Endothelial cell (in vitro differentiated cells): ENCODE results near the gene AMDHD2. TPM values are rescaled to one million over a fixed set of nuclear protein-coding genes. Genes with fewer than 3 reads are reported as not detected.

Experiments
- DNase-seq: peaks from one replicate; pipeline ENCODE4 v3.0.0; 2021; ENCODE audit warnings: low spot score
- H3K27ac Mint-ChIP-seq: one replicate; pipeline ENCODE4 v1.8.0; 2021; ENCODE audit warnings: mixed read lengths, inconsistent platforms; ENCODE audit not compliant: unreplicated experiment
- H3K27me3 Mint-ChIP-seq: one replicate; pipeline ENCODE4 v1.8.0; 2021; ENCODE audit warnings: mild to moderate bottlenecking, moderate library complexity, mixed read lengths, inconsistent platforms; ENCODE audit not compliant: unreplicated experiment
- H3K36me3 Mint-ChIP-seq: one replicate; pipeline ENCODE4 v1.8.0; 2021; ENCODE audit warnings: mild to moderate bottlenecking, low read depth, mixed read lengths, inconsistent platforms; ENCODE audit not compliant: unreplicated experiment
- H3K4me1 Mint-ChIP-seq: one replicate; pipeline ENCODE4 v1.8.0; 2021; ENCODE audit warnings: mild to moderate bottlenecking, mixed read lengths, inconsistent platforms; ENCODE audit not compliant: unreplicated experiment
- H3K4me3 Mint-ChIP-seq: one replicate; pipeline ENCODE4 v1.8.0; 2021; ENCODE audit warnings: mild to moderate bottlenecking, mixed read lengths, inconsistent platforms; ENCODE audit not compliant: unreplicated experiment
- H3K9me3 Mint-ChIP-seq: one replicate; pipeline ENCODE4 v1.8.0; 2021; ENCODE audit warnings: mixed read lengths, inconsistent platforms; ENCODE audit not compliant: unreplicated experiment
- long read RNA-seq: library from polyadenylated mRNA; unstranded; transcript quantifications from one replicate; pipeline ENCODE4 v2.0.0, GENCODE V29; 2020; ENCODE audit not compliant: unreplicated experiment
- total RNA-seq: library from RNA; stranded (reverse); fragmentation: NEBNext Ultra II Directional; extraction: Animal tissue kit (Norgen Biotek cat#: 25700); gene quantifications from one replicate; pipeline ENCODE4 v1.2.1, GENCODE V29; 2021; ENCODE audit not compliant: unreplicated experiment
- TF ChIP-seq, protein P1 (sequence below): fragments of 200-600 bp; sonication (generic); IDR thresholded peaks from one replicate; pipeline ENCODE4 v1.5.0; 2021; ENCODE audit warnings: antibody characterized with exemption; ENCODE audit not compliant: unreplicated experiment

AMDHD2 gene, protein sequence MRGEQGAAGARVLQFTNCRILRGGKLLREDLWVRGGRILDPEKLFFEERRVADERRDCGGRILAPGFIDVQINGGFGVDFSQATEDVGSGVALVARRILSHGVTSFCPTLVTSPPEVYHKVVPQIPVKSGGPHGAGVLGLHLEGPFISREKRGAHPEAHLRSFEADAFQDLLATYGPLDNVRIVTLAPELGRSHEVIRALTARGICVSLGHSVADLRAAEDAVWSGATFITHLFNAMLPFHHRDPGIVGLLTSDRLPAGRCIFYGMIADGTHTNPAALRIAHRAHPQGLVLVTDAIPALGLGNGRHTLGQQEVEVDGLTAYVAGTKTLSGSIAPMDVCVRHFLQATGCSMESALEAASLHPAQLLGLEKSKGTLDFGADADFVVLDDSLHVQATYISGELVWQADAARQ
- total RNA-seq: 53.3 TPM
- long read RNA-seq, transcript AMDHD2-201 (11 exons, 1,459 nt): major isoform, 19 of 36 reads
- long read RNA-seq, partial matches to known transcripts: 2 of 36 reads
- long read RNA-seq, other reads (novel, unspliced or antisense): 7 of 36 reads

DNA sequence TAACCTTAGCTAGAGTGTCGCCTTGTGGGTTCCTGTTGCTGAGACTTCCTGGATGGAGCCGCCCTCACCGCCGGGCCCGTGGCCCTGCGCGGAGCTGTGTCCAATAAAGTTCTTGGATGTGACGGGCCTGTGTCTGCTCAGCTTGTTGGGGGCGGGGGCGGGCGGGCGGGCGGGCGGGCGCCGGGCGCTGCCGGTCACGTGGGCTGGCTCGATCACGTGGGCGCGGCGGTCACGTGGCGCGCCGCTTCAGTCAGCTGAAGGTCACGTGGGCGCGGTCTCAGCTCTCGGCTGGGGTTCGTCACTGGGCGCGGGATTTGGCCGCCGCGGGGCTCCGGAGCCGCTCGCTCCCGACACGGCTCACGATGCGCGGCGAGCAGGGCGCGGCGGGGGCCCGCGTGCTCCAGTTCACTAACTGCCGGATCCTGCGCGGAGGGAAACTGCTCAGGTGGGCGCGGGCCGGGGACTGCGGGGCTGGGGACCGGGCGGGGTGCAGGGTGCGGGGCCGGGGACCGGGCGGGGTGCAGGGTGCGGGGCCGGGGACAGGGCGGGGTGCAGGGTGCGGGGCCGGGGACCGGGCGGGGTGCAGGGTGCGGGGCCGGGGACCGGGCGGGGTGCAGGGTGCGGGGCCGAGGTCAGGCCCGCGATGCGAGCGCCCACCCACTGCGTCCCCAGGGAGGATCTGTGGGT is at the start of gene AMDHD2:
AMDHD2 (plus strand) TSS at position 275 of the 687 bp plus-strand sequence; CDS start at position 363, 88 bp downstream.
- Mint-ChIP-seq H3K27ac (peak within 1 kb of the TSS; percentile 92), H3K36me3 (peaks cover 30% of the 10 kb centered on the region), H3K4me3 (peak within 1 kb of the TSS; percentile 89), H3K27me3 (peaks cover 30% of the 10 kb centered on the region), H3K4me1 (peaks cover 37% of the 10 kb centered on the region), H3K9me3 (no peaks in the 10 kb centered on the region)
- peak; percentile 91 for DNase-seq
- TF ChIP-seq, protein P1, sequence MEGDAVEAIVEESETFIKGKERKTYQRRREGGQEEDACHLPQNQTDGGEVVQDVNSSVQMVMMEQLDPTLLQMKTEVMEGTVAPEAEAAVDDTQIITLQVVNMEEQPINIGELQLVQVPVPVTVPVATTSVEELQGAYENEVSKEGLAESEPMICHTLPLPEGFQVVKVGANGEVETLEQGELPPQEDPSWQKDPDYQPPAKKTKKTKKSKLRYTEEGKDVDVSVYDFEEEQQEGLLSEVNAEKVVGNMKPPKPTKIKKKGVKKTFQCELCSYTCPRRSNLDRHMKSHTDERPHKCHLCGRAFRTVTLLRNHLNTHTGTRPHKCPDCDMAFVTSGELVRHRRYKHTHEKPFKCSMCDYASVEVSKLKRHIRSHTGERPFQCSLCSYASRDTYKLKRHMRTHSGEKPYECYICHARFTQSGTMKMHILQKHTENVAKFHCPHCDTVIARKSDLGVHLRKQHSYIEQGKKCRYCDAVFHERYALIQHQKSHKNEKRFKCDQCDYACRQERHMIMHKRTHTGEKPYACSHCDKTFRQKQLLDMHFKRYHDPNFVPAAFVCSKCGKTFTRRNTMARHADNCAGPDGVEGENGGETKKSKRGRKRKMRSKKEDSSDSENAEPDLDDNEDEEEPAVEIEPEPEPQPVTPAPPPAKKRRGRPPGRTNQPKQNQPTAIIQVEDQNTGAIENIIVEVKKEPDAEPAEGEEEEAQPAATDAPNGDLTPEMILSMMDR: no peak

DNA sequence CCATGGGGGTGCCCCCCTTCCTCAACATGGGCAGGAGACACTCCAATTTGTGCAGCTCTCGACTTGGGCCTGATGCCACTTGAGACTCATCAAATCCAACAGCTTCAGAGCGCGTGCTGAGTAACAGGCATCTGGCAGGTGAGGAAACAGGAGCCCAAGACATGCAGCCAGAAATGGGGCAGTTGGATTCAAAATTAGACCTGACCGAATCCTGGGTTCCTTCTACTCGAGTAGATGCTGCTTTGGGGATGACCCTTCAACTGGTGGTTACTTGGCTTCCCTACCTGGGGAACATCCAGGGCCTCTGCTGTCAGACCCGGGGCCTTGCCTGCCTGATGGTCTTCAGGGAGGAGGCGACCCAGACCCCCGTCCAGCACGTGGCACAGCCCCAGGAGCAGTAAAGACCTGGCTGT is 49.6 kb upstream of the AMDHD2 start:
- H3K4me1 Mint-ChIP-seq: peaks cover 4% of the 10 kb centered on the region

DNA sequence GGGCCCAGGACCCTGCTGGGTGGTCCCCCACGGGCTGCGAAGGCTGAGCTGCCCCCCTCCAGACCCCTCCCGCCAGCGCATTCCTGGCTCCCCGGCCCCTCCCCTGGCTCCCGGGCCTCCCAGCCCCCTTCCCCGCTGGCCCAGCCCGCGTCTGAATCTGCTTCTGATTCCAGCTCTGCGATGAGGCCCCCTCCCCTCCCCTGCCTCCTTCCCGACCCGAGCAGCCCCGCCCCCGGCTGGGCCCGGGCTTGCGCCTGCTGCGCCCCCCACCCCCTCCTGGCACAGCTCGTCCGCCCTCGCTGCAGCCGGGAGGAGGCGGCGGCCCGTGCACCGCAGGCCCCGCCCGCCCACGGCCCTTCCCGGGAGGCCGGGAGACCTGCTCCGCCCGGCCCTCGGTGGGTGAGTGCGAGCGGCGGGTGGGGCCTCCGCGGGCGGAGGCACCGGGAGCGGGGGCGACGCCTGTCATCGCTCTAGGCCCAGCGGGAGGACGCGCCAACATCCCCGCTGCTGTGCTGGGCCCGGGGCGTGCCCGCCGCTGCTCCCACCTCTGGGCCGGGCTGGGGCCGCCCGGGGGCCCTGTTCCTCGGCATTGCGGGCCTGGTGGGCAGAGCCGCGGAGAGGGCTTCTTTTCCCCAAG is 49.0 kb upstream of the AMDHD2 start, which contains the start of gene NTN3:
NTN3 (plus strand) TSS at position 282 of the 637 bp plus-strand sequence. CDS start 405 bp downstream, outside the sequence.
- Mint-ChIP-seq H3K27ac (no peak within 1 kb of the TSS), H3K27me3 (peaks cover 29% of the 10 kb centered on the region), H3K4me3 (no peak within 1 kb of the TSS), H3K9me3 (no peaks in the 10 kb centered on the region), H3K36me3 (no peaks in the 10 kb centered on the region), H3K4me1 (peaks cover 7% of the 10 kb centered on the region)
- TF ChIP-seq, protein P1: no peak
- peak; percentile 17 for DNase-seq

More for the DNA sequence above, 49.6 kb upstream of the AMDHD2 start:
- no peak overlapping the region for H3K27ac Mint-ChIP-seq
- TF ChIP-seq, protein P1: no peak
- H3K4me3 Mint-ChIP-seq: no peak overlapping the region
- H3K9me3 Mint-ChIP-seq: no peaks in the 10 kb centered on the region
- no peak for DNase-seq
- no peaks in the 10 kb centered on the region for H3K36me3 Mint-ChIP-seq
- peaks cover 24% of the 10 kb centered on the region for H3K27me3 Mint-ChIP-seq

DNA sequence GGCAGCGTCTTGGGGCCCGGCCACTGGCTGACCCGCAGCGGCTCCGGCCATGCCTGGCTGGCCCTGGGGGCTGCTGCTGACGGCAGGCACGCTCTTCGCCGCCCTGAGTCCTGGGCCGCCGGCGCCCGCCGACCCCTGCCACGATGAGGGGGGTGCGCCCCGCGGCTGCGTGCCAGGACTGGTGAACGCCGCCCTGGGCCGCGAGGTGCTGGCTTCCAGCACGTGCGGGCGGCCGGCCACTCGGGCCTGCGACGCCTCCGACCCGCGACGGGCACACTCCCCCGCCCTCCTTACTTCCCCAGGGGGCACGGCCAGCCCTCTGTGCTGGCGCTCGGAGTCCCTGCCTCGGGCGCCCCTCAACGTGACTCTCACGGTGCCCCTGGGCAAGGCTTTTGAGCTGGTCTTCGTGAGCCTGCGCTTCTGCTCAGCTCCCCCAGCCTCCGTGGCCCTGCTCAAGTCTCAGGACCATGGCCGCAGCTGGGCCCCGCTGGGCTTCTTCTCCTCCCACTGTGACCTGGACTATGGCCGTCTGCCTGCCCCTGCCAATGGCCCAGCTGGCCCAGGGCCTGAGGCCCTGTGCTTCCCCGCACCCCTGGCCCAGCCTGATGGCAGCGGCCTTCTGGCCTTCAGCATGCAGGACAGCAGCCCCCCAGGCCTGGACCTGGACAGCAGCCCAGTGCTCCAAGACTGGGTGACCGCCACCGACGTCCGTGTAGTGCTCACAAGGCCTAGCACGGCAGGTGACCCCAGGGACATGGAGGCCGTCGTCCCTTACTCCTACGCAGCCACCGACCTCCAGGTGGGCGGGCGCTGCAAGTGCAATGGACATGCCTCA is 48.3 kb upstream of the AMDHD2 start:
- H3K4me3 Mint-ChIP-seq: no peak overlapping the region
- no peak overlapping the region for H3K27ac Mint-ChIP-seq
- TF ChIP-seq, protein P1: no peak
- no peaks in the 10 kb centered on the region for H3K9me3 Mint-ChIP-seq
- H3K36me3 Mint-ChIP-seq: no peaks in the 10 kb centered on the region
- H3K27me3 Mint-ChIP-seq: peaks cover 32% of the 10 kb centered on the region
- no peak for DNase-seq
- H3K4me1 Mint-ChIP-seq: peaks cover 7% of the 10 kb centered on the region
